Keratinocyte (primary cell): ENCODE data around the gene BNC2. TPM values are rescaled to one million over a fixed set of nuclear protein-coding genes. Genes with fewer than 3 reads are reported as not detected.

Experiments used
- DNase-seq: peaks from one replicate; pipeline ENCODE4 v3.0.0-alpha.2; 2011; ENCODE audit warnings: low read depth, missing footprints, low spot score
- FAIRE-seq: peaks from 2 replicates; lab custom pipeline; 2011; peaks lifted over from hg19 to GRCh38; lab: Jason Lieb, UNC
- H2AFZ ChIP-seq: 2 replicates; pipeline ENCODE4 v1.6.0; 2012; ENCODE audit warnings: low read length, control low read depth, inconsistent platforms; ENCODE audit not compliant: control insufficient read depth
- H3K27ac ChIP-seq: 2 replicates; pipeline ENCODE4 v1.5.1; 2011; ENCODE audit warnings: low read length; ENCODE audit not compliant: control insufficient read depth, insufficient read depth
- H3K27me3 ChIP-seq: 3 replicates; pipeline ENCODE4 v1.6.0; 2011; ENCODE audit warnings: low read length; ENCODE audit not compliant: control insufficient read depth, insufficient read depth; ENCODE audit errors: extremely low read depth
- H3K36me3 ChIP-seq, 2 experiments: 2 replicates in 1 of 2; 3 replicates in 1 of 2; pipeline ENCODE4 v1.5.1; 2011; ENCODE audit warnings: low read length in 2 of 2, mild to moderate bottlenecking in 1 of 2; ENCODE audit not compliant: control insufficient read depth in 2 of 2, insufficient read depth in 2 of 2; ENCODE audit errors: extremely low read depth in 1 of 2
- H3K4me1 ChIP-seq: 3 replicates; pipeline ENCODE4 v1.5.1; 2011; ENCODE audit warnings: low read length; ENCODE audit not compliant: control insufficient read depth, insufficient read depth; ENCODE audit errors: extremely low read depth
- H3K4me2 ChIP-seq: 3 replicates; pipeline ENCODE4 v1.6.0; 2011; ENCODE audit warnings: low read depth, low read length; ENCODE audit not compliant: control insufficient read depth, insufficient read depth; ENCODE audit errors: extremely low read depth
- H3K4me3 ChIP-seq, 3 experiments: fragments of 200-600 bp in 1 of 3; sonication (generic) in 1 of 3; 2 replicates in 2 of 3; 3 replicates in 1 of 3; pipeline ENCODE4 v1.5.1; 2011 to 2016; ENCODE audit warnings: low read length in 3 of 3, mild to moderate bottlenecking in 3 of 3, control low read depth in 2 of 3, inconsistent platforms in 1 of 3, low read depth in 1 of 3, mixed read lengths in 1 of 3, mixed run types in 1 of 3, moderate library complexity in 1 of 3; ENCODE audit not compliant: control insufficient read depth in 2 of 3, insufficient read depth in 2 of 3; ENCODE audit errors: extremely low read depth in 1 of 3
- H3K79me2 ChIP-seq: 2 replicates; pipeline ENCODE4 v1.6.0; 2012; ENCODE audit warnings: low read length; ENCODE audit not compliant: control insufficient read depth, insufficient read depth
- H3K9ac ChIP-seq: 3 replicates; pipeline ENCODE4 v1.6.0; 2011; ENCODE audit warnings: low read length; ENCODE audit not compliant: control insufficient read depth, insufficient read depth; ENCODE audit errors: extremely low read depth
- H3K9me1 ChIP-seq: 3 replicates; pipeline ENCODE4 v1.6.0; 2011; ENCODE audit warnings: low read length; ENCODE audit not compliant: control insufficient read depth, insufficient read depth; ENCODE audit errors: extremely low read depth
- H3K9me3 ChIP-seq: 2 replicates; pipeline ENCODE4 v1.5.1; 2012; ENCODE audit warnings: low read depth, low read length; ENCODE audit not compliant: control insufficient read depth
- H4K20me1 ChIP-seq: 3 replicates; pipeline ENCODE4 v1.6.0; 2011; ENCODE audit warnings: low read length; ENCODE audit not compliant: control insufficient read depth, insufficient read depth; ENCODE audit errors: extremely low read depth
- CTCF ChIP-seq, 3 experiments: IDR thresholded peaks in 1 of 3; conservative IDR thresholded peaks in 1 of 3; optimal IDR thresholded peaks in 1 of 3; 2 replicates in 2 of 3; 3 replicates in 1 of 3; pipeline versions ENCODE3 to v1.5.1; 2011; ENCODE audit warnings: low read length in 3 of 3, mild to moderate bottlenecking in 3 of 3, moderate library complexity in 2 of 3, control low read depth in 1 of 3, inconsistent platforms in 1 of 3; ENCODE audit not compliant: insufficient read depth in 2 of 3; ENCODE audit errors: extremely low read depth in 1 of 3
- EZH2 ChIP-seq: IDR thresholded peaks from one replicate; pipeline ENCODE4 v1.6.1; 2012; ENCODE audit warnings: inconsistent platforms, mild to moderate bottlenecking, low read length, moderate library complexity
- dilution Hi-C: fragments of 300-500 bp; cut with MboI; formaldehyde crosslinking; loops from one replicate; pipeline ENCODE4 v1.7.0; 2020; ENCODE audit warnings: low sequenced_read_pairs; ENCODE audit not compliant: extremely low pct_ligation_motif_present
- polyA plus RNA-seq, 5 experiments: library from polyadenylated mRNA; depleted of rRNA in 3 of 5; stranded (reverse) in 3 of 5; stranded (forward) in 1 of 5; unstranded in 1 of 5; fragments of >200 nt; gene quantifications; 1 replicate in 1 of 5; 2 replicates in 3 of 5; 3 replicates in 1 of 5; pipeline versions ENCODE4 v1.2.1 to v1.2.3, GENCODE V29; 2011 to 2012; ENCODE audit warnings: missing spikeins in 2 of 5, low read depth in 1 of 5, low replicate concordance in 1 of 5

The BNC2 gene
- polyA plus RNA-seq, 1 donor (not counting 4 experiments of a cell fraction or from before 2014, with no cell fraction given), result 1.1 TPM

GRCh38 chr9:16877256-16877655, 6.8 kb upstream of the BNC2 start:
- no peaks in the 10 kb centered on the region for H3K36me3 ChIP-seq
- no peaks in the 10 kb centered on the region for H4K20me1 ChIP-seq
- dilution Hi-C loops, result no loop called here
- FAIRE-seq, result no peak
- no peaks in the 10 kb centered on the region for H3K79me2 ChIP-seq
- no peak overlapping the region for H3K27ac ChIP-seq
- no peak overlapping the region for H2AFZ ChIP-seq
- H3K9ac ChIP-seq, result no peak overlapping the region
- TF ChIP-seq EZH2 (no peak), CTCF (optimal IDR thresholded peaks at IDR 0.05 in 1 of 3, IDR thresholded peaks at IDR 0.05 in 1 of 3, conservative IDR thresholded peaks at IDR 0.05 in 1 of 3; ENCODE audit: extremely low read depth in 1 of 3, insufficient read depth in 2 of 3, low read length in 3 of 3) (no peak)
- no peaks in the 10 kb centered on the region for H3K9me3 ChIP-seq
- no peak overlapping the region for H3K4me3 ChIP-seq
- H3K27me3 ChIP-seq, result no peaks in the 10 kb centered on the region
- DNase-seq, result no peak
- no peak overlapping the region for H3K4me2 ChIP-seq
- H3K4me1 ChIP-seq, result no peaks in the 10 kb centered on the region
- no peaks in the 10 kb centered on the region for H3K9me1 ChIP-seq

- no peak for FAIRE-seq
Observed at GRCh38 chr9:16873126-16873802, 2.8 kb upstream of the BNC2 start.

More at GRCh38 chr9:16873126-16873802, 2.8 kb upstream of the BNC2 start:
- Histone ChIP-seq H3K79me2 (no peaks in the 10 kb centered on the region), H3K4me3 (no peak overlapping the region), H3K27ac (no peak overlapping the region), H2AFZ (no peak overlapping the region), H3K4me1 (peaks cover 12% of the 10 kb centered on the region), H3K9ac (no peak overlapping the region), H3K9me3 (no peaks in the 10 kb centered on the region), H3K36me3 (no peaks in the 10 kb centered on the region), H3K4me2 (no peak overlapping the region), H4K20me1 (no peaks in the 10 kb centered on the region), H3K9me1 (no peaks in the 10 kb centered on the region), H3K27me3 (no peaks in the 10 kb centered on the region)
- dilution Hi-C loops, result no loop called here
- no peak for TF ChIP-seq EZH2
- DNase-seq, result no peak
